ENCODE data around the gene MICU1. TPM values are rescaled to one million over a fixed set of nuclear protein-coding genes. Genes with fewer than 3 reads are reported as not detected.

The MICU1 gene
- total and polyA plus RNA-seq, 10 of the 15 experiments (the other 5 are each of a cell fraction or from before 2014, with no cell fraction given): 18.2 to 36.4 (median 22.2) TPM

GRCh38 chr10:72319416-72320254 is 306.2 kb downstream of the MICU1 start (continued):
- TF ChIP-seq CTCF (IDR thresholded peaks at IDR 0.05 in 2 of 3, conservative IDR thresholded peaks at IDR 0.05 in 1 of 3; ENCODE audit: control insufficient read depth in 2 of 3, extremely low read depth in 1 of 3, insufficient read depth in 1 of 3, low read depth in 3 of 3, low read length in 3 of 3) (no peak), NFYB (IDR thresholded peaks at IDR 0.05; ENCODE audit: insufficient read depth, low read depth, low read length) (no peak), RELA (IDR thresholded peaks at IDR 0.05; ENCODE audit: borderline replicate concordance, partially characterized antibody) (no peak), SRF (IDR thresholded peaks at IDR 0.05; ENCODE audit: low read depth in 2 of 2, low read length in 2 of 2) (peak in 1 of 2 experiments; percentile 27; a peak in 1 of 4 replicates), POLR2A (IDR thresholded peaks at IDR 0.05; ENCODE audit: low read depth, low read length) (peak; percentile 84), EP300 (IDR thresholded peaks at IDR 0.05; ENCODE audit: borderline replicate concordance in 1 of 2, control insufficient read depth in 1 of 2, low read depth in 2 of 2, low read length in 2 of 2) (0 out of 4 replicates have a peak, but pooled peaks of 1 of the 2 experiments have one; percentile 59), GATAD2B (conservative IDR thresholded peaks at IDR 0.05; ENCODE audit: low read depth) (peak; percentile 99), HDAC6 (IDR thresholded peaks at IDR 0.05; ENCODE audit: unreplicated experiment) (peak; percentile 79), TBL1XR1 (IDR thresholded peaks at IDR 0.05; ENCODE audit: low read depth, low read length) (peak; percentile 24; the same call in 1 of the 2 replicates), MYC (IDR thresholded peaks at IDR 0.05; ENCODE audit: insufficient read depth, insufficient read length, insufficient replicate concordance, low read length, severe bottlenecking) (no peak), IKZF1 (conservative IDR thresholded peaks at IDR 0.05) (peak; percentile 89), MAX (IDR thresholded peaks at IDR 0.05; ENCODE audit: low read depth, low read length) (peak; percentile 36; the same call in 1 of the 2 replicates), RFX5 (IDR thresholded peaks at IDR 0.05; ENCODE audit: low read depth, low read length) (0 out of 2 replicates have a peak, but pooled peaks have one; percentile 22), HSF1 (IDR thresholded peaks at IDR 0.05; ENCODE audit: low read depth, low read length) (no peak), MXI1 (IDR thresholded peaks at IDR 0.05; ENCODE audit: low read depth, low read length) (peak; percentile 37; the same call in 1 of the 2 replicates), POU2F2 (IDR thresholded peaks at IDR 0.05; ENCODE audit: borderline replicate concordance, low read depth, low read length) (peak; percentile 30; the same call in 2 of the 3 replicates), TCF12 (IDR thresholded peaks at IDR 0.05; ENCODE audit: low read depth, low read length) (peak; percentile 40; the same call in 1 of the 2 replicates), FOXM1 (IDR thresholded peaks at IDR 0.05; ENCODE audit: low read depth, low read length) (0 out of 2 replicates have a peak, but pooled peaks have one; percentile 10), RUNX3 (IDR thresholded peaks at IDR 0.05; ENCODE audit: low read length) (peak; percentile 28; the same call in 1 of the 2 replicates), BHLHE40 (IDR thresholded peaks at IDR 0.05; ENCODE audit: borderline replicate concordance in 1 of 2, low read depth in 2 of 2, low read length in 1 of 2) (peak; percentile 74 to 92)

All from GM12878 (cell line).